Lower leg skin (tissue), 3 donors: ENCODE results near the gene FGF21.

Source experiments
- POLR2A ChIP-seq, 2 donors: fragments of 450-650 bp; IDR thresholded peaks; one replicate each; pipeline ENCODE4 v1.6.1; 2016 to 2017; ENCODE audit warnings: antibody characterized with exemption in 2 of 2, mild to moderate bottlenecking in 1 of 2, moderate library complexity in 1 of 2
- TF ChIP-seq, protein P1 (sequence below), 3 donors: fragments of 450-650 bp; IDR thresholded peaks; one replicate each; pipeline ENCODE4 v1.5.1; 2016; ENCODE audit warnings: antibody characterized with exemption in 3 of 3, mild to moderate bottlenecking in 3 of 3, moderate library complexity in 2 of 3

DNA sequence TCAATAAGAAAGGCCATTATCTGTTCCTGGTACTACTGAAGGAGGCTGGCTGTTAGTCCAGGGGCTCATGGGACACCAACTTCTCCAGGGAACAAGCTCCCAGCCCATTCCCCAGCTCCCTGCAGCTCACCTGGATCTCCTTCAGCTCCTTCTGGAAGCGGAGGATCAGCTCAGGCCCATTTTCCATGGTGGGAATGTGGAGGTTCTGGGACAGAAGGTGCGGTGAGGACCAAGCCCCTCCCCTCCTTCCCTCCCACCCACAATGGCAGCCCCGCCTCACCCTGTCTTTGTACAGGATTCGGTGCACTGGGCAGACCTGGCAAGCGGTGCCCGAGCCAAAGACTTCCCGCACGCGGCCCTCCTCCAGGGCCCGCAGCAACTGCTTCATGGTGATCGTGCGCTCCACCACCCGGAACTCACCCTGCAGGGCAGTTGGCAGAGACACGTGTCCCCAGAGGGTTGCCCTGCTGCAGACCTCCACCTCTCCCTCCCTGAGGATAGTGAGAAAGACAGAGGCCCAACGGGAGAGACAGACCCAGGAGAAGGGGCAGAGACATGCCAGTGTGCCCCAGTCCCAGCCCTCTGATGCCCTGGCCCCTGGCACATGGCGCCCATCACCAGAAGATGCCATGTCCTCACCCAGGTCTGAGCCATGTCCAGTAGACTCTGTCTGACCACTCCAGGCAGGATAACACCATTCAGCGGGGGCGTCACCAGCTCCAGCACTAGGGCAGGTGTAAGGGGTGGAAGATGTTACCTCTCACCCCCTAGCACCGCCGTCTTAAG is 41.2 kb downstream of the FGF21 start:
- TF ChIP-seq, protein P1, sequence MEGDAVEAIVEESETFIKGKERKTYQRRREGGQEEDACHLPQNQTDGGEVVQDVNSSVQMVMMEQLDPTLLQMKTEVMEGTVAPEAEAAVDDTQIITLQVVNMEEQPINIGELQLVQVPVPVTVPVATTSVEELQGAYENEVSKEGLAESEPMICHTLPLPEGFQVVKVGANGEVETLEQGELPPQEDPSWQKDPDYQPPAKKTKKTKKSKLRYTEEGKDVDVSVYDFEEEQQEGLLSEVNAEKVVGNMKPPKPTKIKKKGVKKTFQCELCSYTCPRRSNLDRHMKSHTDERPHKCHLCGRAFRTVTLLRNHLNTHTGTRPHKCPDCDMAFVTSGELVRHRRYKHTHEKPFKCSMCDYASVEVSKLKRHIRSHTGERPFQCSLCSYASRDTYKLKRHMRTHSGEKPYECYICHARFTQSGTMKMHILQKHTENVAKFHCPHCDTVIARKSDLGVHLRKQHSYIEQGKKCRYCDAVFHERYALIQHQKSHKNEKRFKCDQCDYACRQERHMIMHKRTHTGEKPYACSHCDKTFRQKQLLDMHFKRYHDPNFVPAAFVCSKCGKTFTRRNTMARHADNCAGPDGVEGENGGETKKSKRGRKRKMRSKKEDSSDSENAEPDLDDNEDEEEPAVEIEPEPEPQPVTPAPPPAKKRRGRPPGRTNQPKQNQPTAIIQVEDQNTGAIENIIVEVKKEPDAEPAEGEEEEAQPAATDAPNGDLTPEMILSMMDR (IDR thresholded peaks at IDR 0.05): no peak
- TF ChIP-seq POLR2A (IDR thresholded peaks at IDR 0.05): no peak
